Brain pericyte (primary cell): ENCODE measurements around the gene FOXA1.

ENCODE experiments used
- DNase-seq: peaks from one replicate; pipeline ENCODE4 v3.0.0-alpha.2; 2012; ENCODE audit warnings: low read depth, low spot score

The FOXA1 gene

DNA sequence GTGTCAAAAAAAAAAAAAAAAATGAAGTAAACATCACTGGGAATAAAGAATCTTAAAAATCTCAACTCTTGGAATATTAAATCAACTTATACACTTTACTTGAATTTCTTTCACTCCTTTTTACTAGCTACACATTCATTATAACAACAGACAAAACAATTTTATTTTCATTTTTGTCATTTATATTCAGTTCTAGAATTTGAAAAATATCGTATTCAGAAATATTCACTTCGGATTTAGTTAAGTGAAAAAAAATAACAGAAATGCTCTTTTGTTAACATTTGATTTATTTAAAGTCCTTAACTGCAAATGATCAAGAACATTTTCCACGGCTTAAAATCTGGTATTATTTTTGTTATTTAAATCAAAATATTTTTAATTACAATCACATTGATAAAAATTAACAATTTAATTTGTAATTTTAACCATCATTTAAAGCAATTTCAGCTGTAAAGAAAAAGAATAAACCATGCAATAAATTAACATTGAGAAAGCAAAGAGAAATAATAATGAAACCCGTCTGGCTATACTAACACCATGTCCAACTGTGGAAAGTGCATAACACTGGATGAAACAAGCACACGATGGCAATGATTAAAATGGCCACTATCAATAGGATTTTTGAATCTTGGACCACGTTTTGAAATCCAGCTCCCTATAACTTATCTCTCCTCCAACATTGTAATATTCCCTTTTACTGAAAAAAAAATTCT is 5.2 kb downstream of the FOXA1 start:
- no peak for DNase-seq

- DNase-seq: no peak
Measured at GRCh38 chr14:37588956-37589714, 5.9 kb downstream of the FOXA1 start.

DNA sequence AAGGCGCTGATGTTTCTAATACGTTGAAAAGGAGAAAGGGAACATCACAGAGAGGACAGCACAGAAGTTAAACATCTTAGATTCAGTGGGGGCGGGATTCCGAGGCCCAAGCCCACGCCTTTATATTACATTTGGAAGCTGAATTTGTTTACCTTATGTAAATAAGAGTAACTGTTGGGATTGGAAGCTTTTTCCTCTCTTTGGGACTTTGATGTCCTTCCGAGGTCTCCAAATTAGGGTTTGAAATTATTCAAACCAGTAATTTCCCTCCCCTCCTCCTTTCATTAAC is 6.4 kb downstream of the FOXA1 start:
- DNase-seq: no peak

- no peak for DNase-seq
Measured at GRCh38 chr14:37587881-37588666, 7.0 kb downstream of the FOXA1 start.

DNA sequence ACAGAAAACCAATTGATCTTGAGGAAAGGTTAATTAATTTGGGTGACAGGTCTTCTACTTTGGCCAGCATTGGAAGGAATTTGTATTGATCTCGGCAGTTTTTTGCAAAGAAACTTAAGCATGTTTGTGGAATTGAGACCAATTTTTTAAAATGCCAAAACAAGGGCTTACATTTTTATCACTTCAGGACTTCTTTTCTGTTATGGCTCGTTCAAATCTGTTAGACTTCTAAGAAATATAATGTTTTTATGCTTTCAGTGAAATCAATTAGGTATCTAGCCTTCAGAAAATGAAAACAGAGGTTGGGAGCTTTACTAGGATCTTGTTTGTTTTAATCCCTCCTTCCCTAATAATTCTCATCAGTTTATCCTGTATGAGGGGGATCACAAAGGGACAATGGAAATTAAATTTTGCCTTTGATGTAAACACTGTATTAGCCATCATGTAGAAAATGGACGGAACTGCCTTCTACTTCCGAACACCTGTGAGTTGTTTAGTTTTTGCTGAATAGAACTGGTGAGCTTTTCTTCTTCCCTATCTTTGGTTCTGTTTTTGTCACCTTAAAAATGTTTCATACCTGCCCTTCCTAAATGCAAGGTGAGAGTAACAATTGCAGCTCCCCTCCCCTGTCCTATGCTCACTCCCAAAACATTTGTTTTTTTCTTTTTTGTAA is 7.8 kb downstream of the FOXA1 start:
- no peak for DNase-seq

GRCh38 chr14:37586797-37587130 is 8.3 kb downstream of the FOXA1 start:
- DNase-seq: no peak

GRCh38 chr14:37585971-37586796 is 8.9 kb downstream of the FOXA1 start:
- DNase-seq: no peak

GRCh38 chr14:37585101-37585511 is 9.9 kb downstream of the FOXA1 start:
- no peak for DNase-seq

GRCh38 chr14:37584211-37585100 is 10.6 kb downstream of the FOXA1 start:
- no peak for DNase-seq

- DNase-seq: no peak
Measured at GRCh38 chr14:37583358-37584210, 11.5 kb downstream of the FOXA1 start.

DNA sequence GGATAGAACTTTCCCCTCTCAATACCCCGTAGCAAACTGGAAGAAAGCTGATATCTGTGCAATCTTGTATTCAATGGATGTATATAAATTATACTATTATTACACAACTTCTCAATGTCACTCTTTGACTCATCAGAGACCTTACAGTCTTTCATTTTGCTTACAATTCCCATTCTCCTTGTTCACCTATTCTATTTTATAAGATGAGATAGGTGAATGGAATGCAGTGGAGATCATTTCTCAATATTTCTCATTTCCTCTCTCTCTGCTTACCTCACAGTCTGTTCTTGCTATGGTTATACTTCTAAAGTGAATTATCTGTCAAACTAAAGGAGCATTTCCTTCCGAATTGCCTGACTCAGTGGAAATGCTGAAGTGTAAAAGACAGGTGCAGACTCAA is 14.9 kb downstream of the FOXA1 start:
- DNase-seq: no peak

GRCh38 chr14:37579274-37579673 is 15.8 kb downstream of the FOXA1 start:
- DNase-seq: no peak

DNA sequence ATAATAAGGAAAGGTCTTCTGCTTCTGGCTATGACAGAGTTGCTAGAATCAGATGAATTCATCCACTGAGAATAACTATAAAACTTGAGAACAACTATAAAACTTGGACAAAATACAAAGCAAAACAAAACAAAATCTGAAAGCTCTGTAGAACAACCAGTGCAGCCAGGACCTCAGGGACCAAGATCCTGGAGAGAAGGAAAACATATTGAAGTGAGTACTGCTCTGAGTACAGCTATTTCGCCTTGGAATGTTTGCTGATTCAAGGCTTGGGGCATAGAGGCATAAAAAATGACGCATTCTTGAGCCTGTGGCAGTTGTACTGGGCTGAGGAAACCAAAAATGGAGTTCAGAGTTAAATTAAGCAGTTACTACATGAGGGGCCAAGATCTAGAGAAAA is 21.7 kb downstream of the FOXA1 start:
- DNase-seq: peak; percentile 50

GRCh38 chr14:37571391-37571790 is 23.7 kb downstream of the FOXA1 start:
- DNase-seq: no peak

DNA sequence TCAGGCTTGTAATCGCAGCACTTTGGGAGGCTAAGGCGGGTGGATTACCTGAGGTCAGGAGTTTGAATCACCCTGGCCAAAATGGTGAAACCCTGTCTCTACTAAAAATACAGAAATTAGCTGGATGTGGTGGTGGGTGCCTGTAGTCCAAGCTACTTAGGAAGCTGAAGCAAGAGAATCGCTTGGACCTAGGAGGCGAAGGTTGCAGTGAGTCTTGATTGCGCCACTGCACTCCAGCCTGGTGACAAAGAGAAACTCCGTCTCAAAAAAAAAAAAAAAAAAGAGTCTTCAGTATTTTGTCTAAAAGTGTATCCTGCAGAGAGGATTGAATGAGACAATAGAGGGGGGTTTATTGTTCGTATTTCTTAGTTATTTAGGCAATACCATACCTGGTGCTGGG is 25.3 kb downstream of the FOXA1 start:
- no peak for DNase-seq

DNA sequence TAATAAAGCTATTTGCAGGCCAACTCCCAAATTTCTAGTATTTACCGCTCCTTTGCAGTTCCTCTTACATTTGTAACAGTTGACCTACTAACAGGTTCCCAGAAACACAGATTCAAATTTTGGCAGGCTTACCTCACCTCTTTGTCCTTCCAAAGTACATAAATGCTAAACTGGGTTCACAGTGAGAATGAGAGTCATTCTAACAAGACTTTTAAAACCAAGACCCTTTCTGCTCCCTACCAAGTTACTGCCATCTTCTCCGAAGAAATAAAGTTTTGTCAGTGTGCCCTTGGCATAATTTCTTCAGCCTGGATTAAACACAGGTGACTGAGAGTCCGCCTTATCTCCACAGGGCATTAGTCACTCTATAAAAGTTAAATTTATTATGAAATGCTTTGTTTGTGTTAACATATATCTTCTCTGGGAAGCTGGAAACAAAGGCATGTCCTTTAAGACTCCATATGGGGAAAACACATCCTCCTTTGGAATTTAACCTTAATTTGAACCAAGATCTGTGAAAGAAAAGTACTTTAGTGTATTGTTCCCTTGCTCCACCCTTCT is 28.2 kb downstream of the FOXA1 start:
- no peak for DNase-seq

DNA sequence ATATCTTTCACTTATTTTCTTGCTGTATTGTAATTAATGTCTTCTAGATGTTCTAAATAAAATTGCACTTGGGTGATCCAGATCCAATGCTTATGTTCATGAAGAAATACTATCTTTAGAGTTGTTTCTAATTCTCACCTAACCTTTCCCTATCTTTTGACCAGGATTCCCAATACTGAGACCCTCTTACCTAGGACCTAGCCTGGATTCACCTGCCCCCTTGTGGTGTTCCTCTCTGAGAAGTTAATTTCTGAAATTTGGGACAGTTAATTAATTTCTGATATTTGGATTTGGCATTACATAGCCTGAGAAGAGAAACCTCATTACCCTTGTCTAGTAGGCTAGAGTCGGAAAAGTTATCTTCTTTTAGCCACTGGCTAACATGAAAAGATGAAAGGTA is 29.5 kb downstream of the FOXA1 start:
- DNase-seq: no peak

DNA sequence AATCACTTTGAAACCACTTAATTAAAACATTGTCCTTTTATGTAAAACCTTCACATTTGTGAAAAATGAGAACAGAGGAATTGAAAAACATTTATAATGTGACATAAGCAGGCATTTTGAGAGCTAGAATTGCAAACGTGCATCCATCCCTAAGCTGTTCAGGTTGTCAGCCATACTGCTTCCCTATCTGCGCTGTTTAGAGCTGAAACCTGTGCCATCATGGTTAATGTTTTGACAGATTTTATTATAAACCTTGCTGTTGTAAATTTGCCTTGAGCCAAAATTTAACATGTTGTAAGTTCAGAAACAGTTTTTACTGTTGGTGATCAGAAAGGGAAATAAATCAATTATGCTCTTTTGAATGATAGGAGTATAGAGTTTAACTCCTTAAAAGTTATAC is 31.9 kb downstream of the FOXA1 start:
- DNase-seq: no peak

DNA sequence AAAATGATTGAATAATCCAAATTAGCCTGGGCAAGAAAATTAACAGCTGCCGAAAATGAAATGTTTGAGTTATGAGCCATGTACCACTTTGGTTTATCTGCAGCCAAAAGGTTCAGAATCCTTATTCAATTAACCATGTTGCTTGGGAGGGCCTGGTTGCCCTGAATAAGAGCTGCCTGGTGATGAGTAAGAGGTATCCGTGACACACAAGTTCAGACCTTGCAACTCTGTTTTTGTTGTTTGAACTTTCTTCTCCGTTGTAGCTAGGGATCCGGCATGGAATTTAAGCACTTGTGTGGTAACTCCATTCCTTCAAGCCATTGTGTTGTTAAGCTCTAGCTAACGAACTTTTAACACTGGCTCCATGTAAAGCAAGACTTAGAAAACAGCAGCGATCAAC is 35.7 kb downstream of the FOXA1 start:
- no peak for DNase-seq
